Upper lobe of left lung (tissue), 4 donors: Measurements from ENCODE around the gene MN1.

Experiments
- CTCF ChIP-seq, 6 experiments: fragments of 450-650 bp in 4 of 6; fragments of 200-600 bp in 2 of 6; sonication (generic) in 2 of 6; IDR thresholded peaks; one replicate each; pipeline ENCODE4 v1.5.1; 2016 to 2019; ENCODE audit warnings: antibody characterized with exemption in 6 of 6
- POLR2A ChIP-seq, 4 donors: fragments of 450-650 bp; IDR thresholded peaks; one replicate each; pipeline ENCODE4 v1.5.1; 2016 to 2017; ENCODE audit warnings: antibody characterized with exemption in 4 of 4, mild to moderate bottlenecking in 2 of 4

GRCh38 chr22:27771637-27772036, 29.9 kb downstream of the MN1 start:
- TF ChIP-seq CTCF (IDR thresholded peaks at IDR 0.05) (no peak), POLR2A (IDR thresholded peaks at IDR 0.05) (no peak)
